GM19328 (cell line): Measurements from ENCODE around the gene RXRA.

Experiments
- ATAC-seq: cut with Tn5 transposase; IDR thresholded peaks from one replicate; pipeline ENCODE4 v1.9.1; 2021; ENCODE audit warnings: mild to moderate bottlenecking, moderate library complexity; ENCODE audit not compliant: unreplicated experiment

Gene RXRA

DNA sequence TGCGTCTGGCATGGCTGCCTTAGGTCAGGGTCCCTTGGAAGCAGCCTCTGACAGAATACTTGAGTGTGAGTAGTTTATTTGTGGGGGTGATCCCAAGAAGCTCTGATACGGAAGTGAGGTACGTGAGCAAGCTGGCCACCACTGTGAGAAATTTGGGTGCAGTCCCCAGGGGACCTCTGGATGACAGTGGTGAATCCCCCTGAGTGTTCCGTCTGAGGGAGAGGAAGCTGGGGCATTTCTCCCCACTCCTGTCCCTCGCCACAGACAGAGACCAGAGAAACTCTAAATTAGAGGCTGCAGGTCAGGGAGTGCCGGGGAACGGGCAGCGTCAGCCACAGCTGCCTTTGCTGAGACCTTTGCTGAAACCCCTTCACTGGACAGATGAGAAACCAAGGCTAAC, 159.4 kb downstream of the RXRA start:
- ATAC-seq = no peak

DNA sequence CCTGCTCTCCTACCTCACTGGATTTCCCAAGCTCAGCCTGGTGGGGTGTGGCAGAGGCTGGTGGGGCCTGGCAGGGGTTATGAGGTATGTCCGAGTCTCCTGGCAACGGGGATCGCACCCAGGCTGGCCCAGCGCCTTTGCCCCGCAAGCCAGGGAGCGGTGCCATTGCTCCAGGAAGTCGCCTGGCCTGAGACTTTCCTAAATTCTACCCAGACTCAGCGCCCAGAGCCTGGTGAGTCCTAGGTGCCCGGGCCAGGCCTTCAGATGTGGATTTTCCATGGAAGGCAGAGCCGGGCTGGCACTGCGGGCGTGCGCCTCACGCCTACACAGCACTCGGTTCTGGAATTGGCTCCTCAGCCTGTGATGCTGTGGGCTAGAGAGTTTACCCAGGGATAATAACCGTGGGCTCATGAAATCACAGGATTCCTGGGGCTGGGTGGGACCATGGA, 159.9 kb downstream of the RXRA start:
- no peak for ATAC-seq

DNA sequence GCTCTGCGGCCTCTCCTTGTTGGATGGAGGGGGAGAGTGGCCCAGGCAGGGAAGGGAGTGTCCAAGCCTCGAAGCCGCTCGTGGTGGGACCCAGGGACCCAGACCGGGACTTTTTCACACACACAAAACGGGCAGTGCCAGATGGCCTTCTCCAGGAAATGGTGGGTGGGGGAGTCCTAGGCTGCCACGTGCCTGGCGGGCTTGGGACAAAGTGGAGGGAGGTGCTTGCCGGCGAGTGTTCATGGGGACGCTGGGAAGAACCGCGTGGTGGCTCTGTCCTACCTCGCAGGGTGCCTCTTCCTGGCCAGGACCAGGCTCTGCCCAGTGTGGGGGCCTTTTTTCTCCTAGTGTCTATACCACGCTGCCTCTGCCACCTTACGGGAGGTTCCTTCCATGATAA, 160.3 kb downstream of the RXRA start:
- no peak for ATAC-seq
